NCI-H2029 (cell line): ENCODE data around the gene TEAD1.

Experiments used
- DNase-seq: peaks from one replicate; lab custom pipeline; 2025; lab: John Stamatoyannopoulos, UW

The TEAD1 gene

GRCh38 chr11:12673924-12674570 is at the start of gene TEAD1:
TSS of gene TEAD1 (plus strand) at chr11:12674421.
- peak; percentile 90 for DNase-seq

GRCh38 chr11:12624595-12624994 is 49.6 kb upstream of the TEAD1 start:
- no peak for DNase-seq

GRCh38 chr11:12625438-12626071 is 48.7 kb upstream of the TEAD1 start:
- no peak for DNase-seq

- no peak for DNase-seq
Measured at GRCh38 chr11:12626616-12627015, 47.6 kb upstream of the TEAD1 start.

- no peak for DNase-seq
Measured at GRCh38 chr11:12628314-12628713, 45.9 kb upstream of the TEAD1 start.

GRCh38 chr11:12629601-12630313 is 44.5 kb upstream of the TEAD1 start:
- no peak for DNase-seq

- DNase-seq, result no peak
Measured at GRCh38 chr11:12631651-12632050, 42.6 kb upstream of the TEAD1 start.

- no peak for DNase-seq
Measured at GRCh38 chr11:12634329-12634728, 39.9 kb upstream of the TEAD1 start.

- no peak for DNase-seq
Measured at GRCh38 chr11:12636871-12637410, 37.3 kb upstream of the TEAD1 start.

GRCh38 chr11:12639388-12639787 is 34.8 kb upstream of the TEAD1 start:
- DNase-seq, result no peak

- DNase-seq, result no peak
Measured at GRCh38 chr11:12640355-12640754, 33.9 kb upstream of the TEAD1 start.

GRCh38 chr11:12640926-12641849 is 33.0 kb upstream of the TEAD1 start:
- no peak for DNase-seq

GRCh38 chr11:12642040-12642439 is 32.2 kb upstream of the TEAD1 start:
- no peak for DNase-seq

GRCh38 chr11:12642806-12643428 is 31.3 kb upstream of the TEAD1 start:
- DNase-seq, result no peak

GRCh38 chr11:12646478-12646877 is 27.7 kb upstream of the TEAD1 start:
- DNase-seq, result no peak

GRCh38 chr11:12653729-12654128 is 20.5 kb upstream of the TEAD1 start:
- DNase-seq, result no peak

GRCh38 chr11:12655842-12656241 is 18.4 kb upstream of the TEAD1 start:
- DNase-seq, result no peak

- no peak for DNase-seq
Measured at GRCh38 chr11:12657336-12657735, 16.9 kb upstream of the TEAD1 start.

GRCh38 chr11:12657981-12658380 is 16.2 kb upstream of the TEAD1 start:
- DNase-seq, result no peak

- no peak for DNase-seq
Measured at GRCh38 chr11:12662101-12662689, 12.0 kb upstream of the TEAD1 start.

GRCh38 chr11:12664385-12664784 is 9.8 kb upstream of the TEAD1 start:
- DNase-seq, result no peak
